Measurements from ENCODE around the gene NBPF9.
"Not testable (repeated sequence)": the region's sequence is repeated elsewhere in the genome, so short reads cannot be mapped to it uniquely, and the experiment has no call there.

Gene NBPF9

DNA sequence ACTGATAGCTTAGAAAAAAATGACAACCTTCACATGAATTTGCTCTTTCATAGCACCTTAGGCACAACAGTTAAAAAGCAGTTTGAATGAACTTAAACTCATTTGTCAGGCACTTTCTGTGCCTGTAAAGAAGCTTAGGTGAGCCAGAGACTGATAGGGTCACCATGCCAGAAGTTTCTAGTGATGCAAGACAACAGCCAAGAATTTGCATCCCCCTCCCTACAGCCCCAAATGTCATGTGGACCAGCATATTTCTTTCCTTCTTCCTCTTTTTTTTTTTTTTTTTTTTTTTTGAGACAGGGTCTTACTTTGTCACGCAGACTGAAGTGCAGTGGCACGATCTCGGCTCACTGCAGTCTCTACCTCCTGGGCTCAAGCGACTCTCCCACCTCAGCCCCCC lies 89.8 kb downstream of the NBPF9 start:
- not testable (repeated sequence) for DNase-seq

DNA sequence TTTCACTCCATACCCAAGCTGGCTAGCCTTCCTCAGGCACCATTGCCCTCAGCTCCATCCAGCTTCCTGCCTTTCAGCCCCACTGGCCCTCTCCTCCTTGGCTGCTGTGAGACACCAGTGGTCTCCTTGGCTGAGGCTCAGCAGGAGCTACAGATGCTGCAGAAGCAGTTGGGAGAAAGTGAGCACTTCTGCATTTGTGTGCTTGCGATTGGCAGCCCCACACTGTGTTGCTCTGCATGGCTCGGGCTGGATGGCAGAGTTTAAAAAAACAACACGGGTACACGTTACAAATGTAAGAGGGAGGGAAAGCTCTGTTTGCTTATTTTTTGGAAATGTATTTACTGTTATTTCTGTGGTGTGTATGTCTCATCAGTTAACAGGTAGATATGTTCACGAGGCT lies 90.8 kb downstream of the NBPF9 start:
- DNase-seq, result not testable (repeated sequence)

DNA sequence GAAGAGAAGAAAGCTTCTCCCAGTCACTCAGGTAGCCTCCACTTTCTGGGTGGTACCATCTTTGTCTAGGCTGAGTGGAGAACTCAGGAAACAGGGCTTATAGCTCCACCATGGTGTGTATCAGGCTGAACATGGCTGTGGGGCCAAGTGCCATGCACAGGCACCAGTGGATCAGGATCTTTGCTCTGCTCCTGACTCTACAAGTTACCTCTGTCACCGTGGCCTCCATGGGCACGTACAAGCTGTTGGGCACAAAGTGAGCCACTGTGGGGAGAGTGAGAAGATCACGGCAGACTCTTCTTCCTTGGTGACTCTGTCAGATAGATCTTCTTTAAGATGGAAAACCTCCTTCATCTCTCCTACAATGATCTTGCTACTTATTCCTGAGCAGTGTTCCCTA lies 93.6 kb downstream of the NBPF9 start:
- DNase-seq, result not testable (repeated sequence)

DNA sequence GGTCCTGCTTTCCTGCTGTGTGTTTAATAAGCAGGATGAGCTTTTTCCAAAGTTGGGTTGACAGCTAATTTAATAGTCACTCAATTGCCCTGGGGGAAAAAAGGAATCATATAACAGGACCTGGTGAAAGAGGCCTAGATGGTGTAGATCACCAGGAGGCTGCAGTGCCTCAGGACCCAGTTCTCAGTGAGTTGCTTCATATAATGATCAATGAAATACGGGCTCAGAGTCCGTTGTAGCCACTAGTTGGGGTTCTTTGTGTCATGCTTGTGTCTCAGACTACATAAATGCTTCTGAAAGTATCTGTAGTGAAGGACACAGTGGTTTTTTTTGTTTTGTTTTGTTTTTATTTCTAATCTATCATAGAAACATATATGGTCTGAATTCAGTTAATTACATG lies 94.6 kb downstream of the NBPF9 start:
- not testable (repeated sequence) for DNase-seq

DNA sequence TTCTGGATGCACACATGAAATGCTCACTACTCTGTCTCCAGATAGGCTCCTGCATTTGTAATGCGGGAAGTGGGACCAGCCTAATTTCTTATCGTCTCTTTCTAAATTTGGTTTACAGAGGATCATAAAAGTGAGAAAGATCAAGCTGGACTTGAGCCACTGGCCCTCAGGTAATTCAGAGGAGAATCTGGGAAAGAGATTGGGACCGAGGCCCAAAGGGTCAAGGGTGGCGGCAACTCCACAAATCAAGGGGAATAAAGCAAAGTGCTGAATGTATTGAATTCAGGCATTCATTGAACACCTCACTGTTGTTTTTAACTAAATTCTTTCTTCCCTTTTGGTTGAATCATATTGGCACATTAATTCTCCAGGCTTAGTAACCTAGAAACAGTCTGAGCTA lies 95.0 kb downstream of the NBPF9 start:
- not testable (repeated sequence) for DNase-seq

Data from NCI-H1105 treated with DMSO at 0.1 percent for 48 hours (cell line).